HCT116 (cell line): ENCODE measurements around the gene DHRS7C. TPM values are rescaled to one million over a fixed set of nuclear protein-coding genes. Genes with fewer than 3 reads are reported as not detected.

ENCODE experiments used
- ATAC-seq: fragments of 200-7000 bp; cut with Tn5 transposase; 2 replicates; pipeline ENCODE4 v1.9.1; 2020; ENCODE audit warnings: mild to moderate bottlenecking, moderate library complexity
- BruUV-seq: library from RNA; stranded (reverse); fragments of 400-500 nt; replicated peaks from 2 replicates; lab custom pipeline; 2021; lab: Mats Ljungman, UMichigan
- CTCF ChIA-PET: fragments of 300-600 bp; sonication (Branson Sonifier 250); formaldehyde crosslinking; loops from one replicate; lab custom pipeline; 2021; ENCODE audit warnings: antibody characterized with exemption; lab: Charles Lee
- POLR2A ChIA-PET: fragments of 300-600, 350-600 bp; sonication (Branson Sonifier 250); formaldehyde crosslinking; loops from one replicate; lab custom pipeline; 2021; ENCODE audit warnings: antibody characterized with exemption; lab: Charles Lee
- RAD21 ChIA-PET, 2 experiments: fragments of 300-600 bp; sonication (Branson Sonifier 250); formaldehyde crosslinking; loops; one replicate each; lab custom pipeline; 2023; ENCODE audit warnings: low total read pairs in 2 of 2; ENCODE audit not compliant: uncharacterized antibody in 2 of 2, unreplicated experiment in 2 of 2, low non-redundant PET in 1 of 2; lab: Charles Lee
- DNase-seq: peaks from one replicate; pipeline ENCODE4 v3.0.0-alpha.2; 2010; ENCODE audit warnings: low read depth, low spot score
- H2AFZ ChIP-seq: fragments of 200-600 bp; shearing (Covaris generic), sonication (generic); 2 replicates; pipeline ENCODE4 v1.6.1; 2017; ENCODE audit warnings: low read depth, mixed run types, mixed read lengths, antibody characterized with exemption, low read length; ENCODE audit not compliant: poor library complexity, severe bottlenecking
- H3K27ac ChIP-seq: 2 replicates; pipeline ENCODE4 v1.5.1; 2012; ENCODE audit warnings: low read depth, low read length
- H3K27me3 ChIP-seq: fragments of 200-600 bp; sonication (generic); 2 replicates; pipeline ENCODE4 v1.6.1; 2016; ENCODE audit warnings: mixed run types, low read length, mixed read lengths; ENCODE audit not compliant: insufficient read depth
- H3K36me3 ChIP-seq, 2 experiments: fragments of 200-500 bp in 1 of 2; fragments of 200-600 bp in 1 of 2; sonication (Bioruptor generic) in 1 of 2; sonication (generic) in 1 of 2; 2 replicates each; pipeline versions ENCODE4 v1.5.1 to v1.6.1; 2014 to 2016; ENCODE audit warnings: low read length in 2 of 2, inconsistent platforms in 1 of 2, mixed read lengths in 1 of 2, mixed run types in 1 of 2; ENCODE audit not compliant: insufficient read depth in 2 of 2, control insufficient read depth in 1 of 2
- H3K4me1 ChIP-seq, 2 experiments: fragments of 200-600 bp in 1 of 2; sonication (generic) in 1 of 2; 2 replicates each; pipeline versions ENCODE4 v1.5.1 to v1.6.1; 2012 to 2017; ENCODE audit warnings: low read length in 2 of 2, inconsistent platforms in 1 of 2, mild to moderate bottlenecking in 1 of 2, mixed read lengths in 1 of 2, mixed run types in 1 of 2, moderate library complexity in 1 of 2; ENCODE audit not compliant: insufficient read depth in 2 of 2, control insufficient read depth in 1 of 2
- H3K4me2 ChIP-seq: fragments of 200-600 bp; sonication (generic); 2 replicates; pipeline ENCODE4 v1.6.1; 2017; ENCODE audit warnings: mixed run types, low read length, mixed read lengths
- H3K4me3 ChIP-seq, 2 experiments: fragments of 200-600 bp in 1 of 2; sonication (generic) in 1 of 2; replicated peaks in 1 of 2; 2 replicates each; pipeline ENCODE4 v1.5.1; 2011 to 2016; ENCODE audit warnings: low read length in 2 of 2, control low read depth in 1 of 2, low read depth in 1 of 2, mild to moderate bottlenecking in 1 of 2, mixed read lengths in 1 of 2, mixed run types in 1 of 2
- H3K79me2 ChIP-seq: fragments of 200-600 bp; sonication (generic); 2 replicates; pipeline ENCODE4 v1.6.1; 2017; ENCODE audit warnings: mild to moderate bottlenecking, mixed run types, low read length, moderate library complexity, mixed read lengths; ENCODE audit not compliant: insufficient read depth
- H3K9ac ChIP-seq: fragments of 200-600 bp; sonication (generic); 2 replicates; pipeline ENCODE4 v1.6.1; 2016; ENCODE audit warnings: low read length, mixed read lengths
- H3K9me2 ChIP-seq: fragments of 200-600 bp; sonication (generic), shearing (Covaris generic); 2 replicates; pipeline ENCODE4 v1.6.1; 2017; ENCODE audit warnings: mixed run types, mild to moderate bottlenecking, moderate library complexity; ENCODE audit not compliant: insufficient read depth
- H3K9me3 ChIP-seq, 2 experiments: fragments of 200-500 bp in 1 of 2; fragments of 200-600 bp in 1 of 2; sonication (Bioruptor generic) in 1 of 2; sonication (generic) in 1 of 2; 2 replicates each; pipeline ENCODE4 v1.6.1; 2014 to 2017; ENCODE audit warnings: low read length in 2 of 2, mixed read lengths in 2 of 2, inconsistent platforms in 1 of 2, low read depth in 1 of 2, mild to moderate bottlenecking in 1 of 2, mixed run types in 1 of 2, moderate library complexity in 1 of 2; ENCODE audit not compliant: control insufficient read depth in 1 of 2, insufficient read depth in 1 of 2
- H4K20me1 ChIP-seq: fragments of 200-600 bp; sonication (generic), shearing (Covaris generic); 2 replicates; pipeline ENCODE4 v1.6.1; 2017; ENCODE audit warnings: mixed run types, mild to moderate bottlenecking, moderate library complexity; ENCODE audit not compliant: insufficient read depth
- CBX3 ChIP-seq: IDR thresholded peaks from 2 replicates; pipeline ENCODE4 v1.6.1; 2012; ENCODE audit warnings: low read depth
- CEBPB ChIP-seq: IDR thresholded peaks from 2 replicates; pipeline ENCODE4 v1.6.1; 2012; ENCODE audit warnings: low read depth
- ELF1 ChIP-seq: IDR thresholded peaks from 2 replicates; pipeline ENCODE4 v1.6.1; 2012; ENCODE audit warnings: low read depth, borderline replicate concordance
- EZH2 ChIP-seq: fragments of 200-600 bp; sonication (generic); IDR thresholded peaks from 2 replicates; pipeline ENCODE4 v1.6.1; 2017; ENCODE audit warnings: antibody characterized with exemption, mixed run types
- EZH2phosphoT487 ChIP-seq: fragments of 200-600 bp; IDR thresholded peaks from 2 replicates; pipeline ENCODE4 v1.6.1; 2018; ENCODE audit warnings: antibody characterized with exemption, borderline replicate concordance
- FOSL1 ChIP-seq: IDR thresholded peaks from 2 replicates; pipeline ENCODE4 v1.6.1; 2012; ENCODE audit warnings: low read depth
- ZNF274 ChIP-seq: fragments of 200-500 bp; sonication (Bioruptor generic); IDR thresholded peaks from 2 replicates; pipeline ENCODE4 v1.6.1; 2014; ENCODE audit warnings: mild to moderate bottlenecking, low read depth, low read length, inconsistent platforms
- intact Hi-C: fragments of 100-400 bp; cut with micrococcal nuclease; formaldehyde crosslinking; loops from 2 replicates; pipeline ENCODE4 v1.10.0; 2022
- total RNA-seq: library from RNA; stranded (reverse); gene quantifications from one replicate; pipeline ENCODE4 v1.2.1, GENCODE V29; 2021; ENCODE audit not compliant: unreplicated experiment
- TF ChIP-seq, protein P1 (sequence below): IDR thresholded peaks from 2 replicates; pipeline ENCODE4 v1.6.1; 2011; ENCODE audit warnings: mild to moderate bottlenecking, low read length, moderate library complexity; ENCODE audit not compliant: insufficient replicate concordance; ENCODE audit errors: extremely low read depth
- TF ChIP-seq, protein P2 (sequence below): IDR thresholded peaks from 2 replicates; pipeline ENCODE4 v1.6.1; 2012

Gene DHRS7C
- total RNA-seq, 1 experiment from 2014 or later: not detected

DNA sequence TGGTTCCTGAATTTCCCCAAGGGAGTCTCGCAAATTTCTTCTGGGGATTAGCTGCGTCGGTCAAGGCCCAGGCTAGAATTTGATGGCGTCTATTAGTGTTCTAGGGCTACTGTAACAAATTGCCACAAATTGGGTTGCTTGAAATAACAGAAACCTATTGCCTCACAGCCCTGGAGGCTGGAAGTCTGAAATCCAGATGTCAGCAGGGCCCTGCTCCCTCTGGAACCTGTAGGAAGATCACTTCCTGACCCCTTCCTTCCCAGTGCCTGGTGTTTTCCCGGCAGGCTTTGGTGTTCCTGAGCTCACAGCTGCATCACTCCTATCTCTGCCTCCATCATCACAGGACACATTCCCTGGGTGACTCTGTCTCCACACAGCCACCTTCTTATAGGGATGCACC lies 24.4 kb downstream of the DHRS7C start:
- Histone ChIP-seq H3K4me1 (peaks cover 0 to 3% of the 10 kb centered on the region in 2 experiments; a peak in 1 of 4 replicates), H3K27me3 (peaks cover 20% of the 10 kb centered on the region; the same call in 1 of the 2 replicates), H3K79me2 (no peaks in the 10 kb centered on the region), H4K20me1 (no peaks in the 10 kb centered on the region), H3K27ac (no peak overlapping the region), H3K4me2 (no peak overlapping the region), H3K4me3 (no peak overlapping the region), H3K9ac (no peak overlapping the region), H3K9me2 (no peaks in the 10 kb centered on the region), H2AFZ (no peak overlapping the region), H3K36me3 (no peaks in the 10 kb centered on the region), H3K9me3 (no peaks in the 10 kb centered on the region)
- ATAC-seq: no peak
- ChIA-PET POLR2A (no interaction called here), RAD21 (no interaction called here), CTCF (no interaction called here)
- TF ChIP-seq EZH2phosphoT487: no peak
- TF ChIP-seq ZNF274: no peak
- TF ChIP-seq, protein P1, sequence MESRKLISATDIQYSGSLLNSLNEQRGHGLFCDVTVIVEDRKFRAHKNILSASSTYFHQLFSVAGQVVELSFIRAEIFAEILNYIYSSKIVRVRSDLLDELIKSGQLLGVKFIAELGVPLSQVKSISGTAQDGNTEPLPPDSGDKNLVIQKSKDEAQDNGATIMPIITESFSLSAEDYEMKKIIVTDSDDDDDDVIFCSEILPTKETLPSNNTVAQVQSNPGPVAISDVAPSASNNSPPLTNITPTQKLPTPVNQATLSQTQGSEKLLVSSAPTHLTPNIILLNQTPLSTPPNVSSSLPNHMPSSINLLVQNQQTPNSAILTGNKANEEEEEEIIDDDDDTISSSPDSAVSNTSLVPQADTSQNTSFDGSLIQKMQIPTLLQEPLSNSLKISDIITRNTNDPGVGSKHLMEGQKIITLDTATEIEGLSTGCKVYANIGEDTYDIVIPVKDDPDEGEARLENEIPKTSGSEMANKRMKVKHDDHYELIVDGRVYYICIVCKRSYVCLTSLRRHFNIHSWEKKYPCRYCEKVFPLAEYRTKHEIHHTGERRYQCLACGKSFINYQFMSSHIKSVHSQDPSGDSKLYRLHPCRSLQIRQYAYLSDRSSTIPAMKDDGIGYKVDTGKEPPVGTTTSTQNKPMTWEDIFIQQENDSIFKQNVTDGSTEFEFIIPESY: no peak
- no peak for TF ChIP-seq CBX3
- no peak for TF ChIP-seq CEBPB
- no peak for DNase-seq
- intact Hi-C loops: no loop called here
- BruUV-seq: no TSS peak

DNA sequence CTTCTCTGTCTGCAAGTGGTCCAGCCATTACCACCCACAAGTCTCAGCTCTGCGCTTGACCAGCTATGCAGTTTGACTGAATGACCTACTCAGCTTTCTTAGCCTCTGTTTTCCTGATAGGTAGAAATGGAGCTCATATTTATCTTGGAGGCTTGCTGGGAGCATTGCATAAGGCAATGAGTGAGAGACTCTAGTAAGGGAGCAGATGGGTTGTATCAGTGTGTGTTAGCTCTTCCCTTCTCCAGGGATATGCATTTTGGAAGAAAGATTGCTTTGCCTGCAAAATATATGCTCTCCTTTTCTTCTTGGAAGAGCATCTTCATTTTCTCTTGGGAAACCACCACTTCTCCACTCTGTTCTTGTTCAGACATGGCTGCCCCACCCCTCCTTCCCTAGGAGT lies 26.1 kb downstream of the DHRS7C start:
- Histone ChIP-seq H3K9me3 (no peaks in the 10 kb centered on the region), H2AFZ (no peak overlapping the region), H3K27me3 (peaks cover 20% of the 10 kb centered on the region; the same call in 1 of the 2 replicates), H3K36me3 (no peaks in the 10 kb centered on the region; a peak in 1 of 4 replicates), H3K4me1 (peaks cover 0 to 3% of the 10 kb centered on the region in 2 experiments; a peak in 1 of 4 replicates), H4K20me1 (no peaks in the 10 kb centered on the region), H3K27ac (no peak overlapping the region), H3K9me2 (no peaks in the 10 kb centered on the region), H3K79me2 (no peaks in the 10 kb centered on the region), H3K9ac (no peak overlapping the region), H3K4me3 (no peak overlapping the region), H3K4me2 (no peak overlapping the region)
- ChIA-PET RAD21 (no interaction called here), POLR2A (no interaction called here), CTCF (no interaction called here)
- no peak for TF ChIP-seq ELF1
- no peak for TF ChIP-seq EZH2
- TF ChIP-seq, protein P2, sequence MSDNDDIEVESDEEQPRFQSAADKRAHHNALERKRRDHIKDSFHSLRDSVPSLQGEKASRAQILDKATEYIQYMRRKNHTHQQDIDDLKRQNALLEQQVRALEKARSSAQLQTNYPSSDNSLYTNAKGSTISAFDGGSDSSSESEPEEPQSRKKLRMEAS: no peak
- no peak for TF ChIP-seq FOSL1
- intact Hi-C loops: no loop called here
- no TSS peak for BruUV-seq
- no peak for ATAC-seq
- no peak for DNase-seq
